IPS-20b (cell line): Measurements from ENCODE around the gene FAM89B.
A peak's percentile ranks its signal among the peaks of the same experiment; 100 is the strongest.

Experiments used
- H3K27ac ChIP-seq: one replicate; pipeline ENCODE4 v1.5.1; 2013; ENCODE audit warnings: low read length
- H3K27me3 ChIP-seq: 2 replicates; pipeline ENCODE4 v1.6.1; 2013; ENCODE audit warnings: mild to moderate bottlenecking, low read length, inconsistent platforms; ENCODE audit not compliant: insufficient read depth
- H3K36me3 ChIP-seq: 2 replicates; pipeline ENCODE4 v1.6.1; 2013; ENCODE audit warnings: low read depth, mild to moderate bottlenecking, inconsistent platforms, low read length, moderate library complexity; ENCODE audit not compliant: insufficient read depth
- H3K4me1 ChIP-seq: 2 replicates; pipeline ENCODE4 v1.6.1; 2013; ENCODE audit warnings: mild to moderate bottlenecking, control low read depth, inconsistent platforms, low read length, moderate library complexity; ENCODE audit not compliant: insufficient read depth
- H3K4me3 ChIP-seq: 2 replicates; pipeline ENCODE4 v1.5.1; 2013; ENCODE audit warnings: mild to moderate bottlenecking, low read length, inconsistent platforms
- H3K9ac ChIP-seq: 2 replicates; pipeline ENCODE4 v1.6.1; 2013; ENCODE audit warnings: low read depth, mild to moderate bottlenecking, inconsistent platforms, low read length, moderate library complexity
- H3K9me3 ChIP-seq: 2 replicates; pipeline ENCODE4 v1.6.1; 2013; ENCODE audit warnings: mild to moderate bottlenecking, low read depth, low read length, inconsistent platforms; ENCODE audit not compliant: insufficient read depth

The FAM89B gene

GRCh38 chr11:65541093-65541982, 31.0 kb upstream of the FAM89B start:
- H3K27me3 ChIP-seq: peaks cover 80% of the 10 kb centered on the region
- H3K9ac ChIP-seq: no peak overlapping the region
- no peak overlapping the region for H3K27ac ChIP-seq
- H3K4me1 ChIP-seq: no peaks in the 10 kb centered on the region; the same call in 1 of the 2 replicates
- H3K4me3 ChIP-seq: peak overlapping the region; percentile 72; the same call in 1 of the 2 replicates
- no peaks in the 10 kb centered on the region for H3K9me3 ChIP-seq
- H3K36me3 ChIP-seq: peaks cover 3% of the 10 kb centered on the region; the same call in 1 of the 2 replicates

- Histone ChIP-seq H3K9me3 (no peaks in the 10 kb centered on the region), H3K27me3 (peaks cover 91% of the 10 kb centered on the region), H3K4me3 (no peak overlapping the region), H3K9ac (no peak overlapping the region), H3K36me3 (no peaks in the 10 kb centered on the region), H3K27ac (no peak overlapping the region), H3K4me1 (no peaks in the 10 kb centered on the region; the same call in 1 of the 2 replicates)
These were observed 29.5 kb upstream of the FAM89B start for GRCh38 chr11:65542738-65543390.

- peak overlapping the region; percentile 67 for H3K4me3 ChIP-seq
- H3K27ac ChIP-seq: no peak overlapping the region
- H3K9ac ChIP-seq: no peak overlapping the region
- no peaks in the 10 kb centered on the region for H3K9me3 ChIP-seq
- no peaks in the 10 kb centered on the region for H3K36me3 ChIP-seq
- peaks cover 91% of the 10 kb centered on the region for H3K27me3 ChIP-seq
- no peaks in the 10 kb centered on the region; the same call in 1 of the 2 replicates for H3K4me1 ChIP-seq
These were observed 26.5 kb upstream of the FAM89B start for GRCh38 chr11:65545853-65546216.

- Histone ChIP-seq H3K27me3 (peaks cover 90% of the 10 kb centered on the region), H3K9me3 (no peaks in the 10 kb centered on the region), H3K4me1 (no peaks in the 10 kb centered on the region; the same call in 1 of the 2 replicates), H3K9ac (no peak overlapping the region), H3K36me3 (no peaks in the 10 kb centered on the region), H3K27ac (no peak overlapping the region), H3K4me3 (peak overlapping the region; percentile 67)
These were observed 25.9 kb upstream of the FAM89B start for GRCh38 chr11:65546217-65546958.

GRCh38 chr11:65547446-65548125, 24.8 kb upstream of the FAM89B start:
- H3K4me1 ChIP-seq: no peaks in the 10 kb centered on the region; the same call in 1 of the 2 replicates
- H3K4me3 ChIP-seq: no peak overlapping the region
- H3K27ac ChIP-seq: no peak overlapping the region
- peaks cover 92% of the 10 kb centered on the region for H3K27me3 ChIP-seq
- H3K36me3 ChIP-seq: no peaks in the 10 kb centered on the region
- H3K9ac ChIP-seq: no peak overlapping the region
- H3K9me3 ChIP-seq: no peaks in the 10 kb centered on the region

GRCh38 chr11:65548395-65548794, 23.9 kb upstream of the FAM89B start:
- H3K9me3 ChIP-seq: no peaks in the 10 kb centered on the region
- H3K27ac ChIP-seq: no peak overlapping the region
- H3K9ac ChIP-seq: no peak overlapping the region
- H3K4me3 ChIP-seq: no peak overlapping the region
- peaks cover 2% of the 10 kb centered on the region; the same call in 1 of the 2 replicates for H3K4me1 ChIP-seq
- peaks cover 86% of the 10 kb centered on the region for H3K27me3 ChIP-seq
- no peaks in the 10 kb centered on the region for H3K36me3 ChIP-seq

GRCh38 chr11:65549096-65549495, 23.2 kb upstream of the FAM89B start:
- H3K4me3 ChIP-seq: no peak overlapping the region
- H3K4me1 ChIP-seq: peaks cover 5% of the 10 kb centered on the region; the same call in 1 of the 2 replicates
- no peaks in the 10 kb centered on the region for H3K9me3 ChIP-seq
- H3K9ac ChIP-seq: no peak overlapping the region
- H3K36me3 ChIP-seq: no peaks in the 10 kb centered on the region
- no peak overlapping the region for H3K27ac ChIP-seq
- peaks cover 85% of the 10 kb centered on the region for H3K27me3 ChIP-seq

- Histone ChIP-seq H3K27me3 (peaks cover 81% of the 10 kb centered on the region), H3K27ac (no peak overlapping the region), H3K9me3 (no peaks in the 10 kb centered on the region), H3K9ac (no peak overlapping the region), H3K4me1 (peaks cover 8% of the 10 kb centered on the region), H3K4me3 (no peak overlapping the region), H3K36me3 (no peaks in the 10 kb centered on the region)
These were observed 20.6 kb upstream of the FAM89B start for GRCh38 chr11:65551572-65552387.

GRCh38 chr11:65552388-65552951, 19.9 kb upstream of the FAM89B start:
- no peaks in the 10 kb centered on the region for H3K36me3 ChIP-seq

GRCh38 chr11:65553301-65554001, 18.9 kb upstream of the FAM89B start:
- Histone ChIP-seq H3K9me3 (no peaks in the 10 kb centered on the region), H3K4me1 (peaks cover 14% of the 10 kb centered on the region), H3K36me3 (no peaks in the 10 kb centered on the region), H3K27ac (no peak overlapping the region), H3K4me3 (peak overlapping the region; percentile 63; the same call in 1 of the 2 replicates), H3K9ac (no peak overlapping the region), H3K27me3 (peaks cover 72% of the 10 kb centered on the region)

More at GRCh38 chr11:65552388-65552951, 19.9 kb upstream of the FAM89B start:
- peaks cover 14% of the 10 kb centered on the region for H3K4me1 ChIP-seq
- H3K9me3 ChIP-seq: no peaks in the 10 kb centered on the region
- no peak overlapping the region for H3K9ac ChIP-seq
- no peak overlapping the region for H3K27ac ChIP-seq
- H3K4me3 ChIP-seq: no peak overlapping the region
- peaks cover 81% of the 10 kb centered on the region for H3K27me3 ChIP-seq
